Measurements from ENCODE around the gene DIPK1B.
A peak's percentile ranks its signal among the peaks of the same experiment; 100 is the strongest.

The DIPK1B gene

DNA sequence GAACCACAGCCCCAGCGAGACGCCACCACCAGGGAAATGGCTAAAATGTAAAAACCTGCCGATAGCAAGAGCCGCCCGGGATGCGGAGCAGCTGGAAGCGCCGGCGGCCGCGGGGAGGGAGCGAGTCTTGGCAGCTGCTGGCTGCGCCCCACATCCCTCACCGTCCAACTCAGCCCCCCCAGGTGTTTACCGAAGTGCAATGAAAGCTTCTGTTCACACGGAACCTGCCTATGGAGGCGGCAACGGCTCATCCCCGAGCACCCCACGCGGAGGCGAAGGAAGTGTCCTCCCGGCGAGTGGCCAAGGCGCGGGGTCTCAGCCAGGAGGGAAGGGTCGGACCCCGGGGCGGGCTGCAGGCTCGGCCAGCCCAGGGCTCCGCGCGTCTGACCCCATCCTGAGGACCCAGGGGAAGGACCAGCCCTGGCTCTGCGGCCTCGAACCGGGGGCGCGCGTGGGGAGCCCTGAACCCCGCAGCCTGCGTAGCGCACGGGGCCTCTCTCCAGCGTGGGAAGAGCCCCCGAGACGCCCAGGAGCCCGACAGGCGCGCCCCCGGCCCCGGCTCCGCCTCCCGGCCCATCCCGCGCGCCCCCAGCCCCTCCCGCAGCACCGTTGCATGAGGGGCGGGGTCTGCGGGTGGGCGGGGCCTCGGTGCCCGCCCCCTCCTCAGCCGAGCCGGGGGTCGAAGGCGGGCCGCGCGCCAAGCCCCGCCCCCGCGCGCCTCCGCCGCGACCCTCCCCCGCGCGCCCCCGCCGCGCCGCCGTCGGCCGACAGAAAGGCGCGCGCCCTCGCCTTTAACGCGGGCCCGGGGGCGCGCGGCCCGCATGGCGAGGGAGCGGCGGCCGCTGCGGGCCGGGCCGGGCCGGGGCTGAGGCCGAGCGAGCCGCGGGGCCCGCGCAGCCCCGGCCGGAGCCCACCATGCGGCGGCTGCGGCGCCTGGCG lies at the start of gene DIPK1B:
TSS of gene DIPK1B (plus strand) at position 822 of the 939 bp plus-strand sequence. CDS start at position 916, 94 bp downstream.
- DNase-seq (ENCODE audit: low read depth in 3 of 3), result no peak

DNA sequence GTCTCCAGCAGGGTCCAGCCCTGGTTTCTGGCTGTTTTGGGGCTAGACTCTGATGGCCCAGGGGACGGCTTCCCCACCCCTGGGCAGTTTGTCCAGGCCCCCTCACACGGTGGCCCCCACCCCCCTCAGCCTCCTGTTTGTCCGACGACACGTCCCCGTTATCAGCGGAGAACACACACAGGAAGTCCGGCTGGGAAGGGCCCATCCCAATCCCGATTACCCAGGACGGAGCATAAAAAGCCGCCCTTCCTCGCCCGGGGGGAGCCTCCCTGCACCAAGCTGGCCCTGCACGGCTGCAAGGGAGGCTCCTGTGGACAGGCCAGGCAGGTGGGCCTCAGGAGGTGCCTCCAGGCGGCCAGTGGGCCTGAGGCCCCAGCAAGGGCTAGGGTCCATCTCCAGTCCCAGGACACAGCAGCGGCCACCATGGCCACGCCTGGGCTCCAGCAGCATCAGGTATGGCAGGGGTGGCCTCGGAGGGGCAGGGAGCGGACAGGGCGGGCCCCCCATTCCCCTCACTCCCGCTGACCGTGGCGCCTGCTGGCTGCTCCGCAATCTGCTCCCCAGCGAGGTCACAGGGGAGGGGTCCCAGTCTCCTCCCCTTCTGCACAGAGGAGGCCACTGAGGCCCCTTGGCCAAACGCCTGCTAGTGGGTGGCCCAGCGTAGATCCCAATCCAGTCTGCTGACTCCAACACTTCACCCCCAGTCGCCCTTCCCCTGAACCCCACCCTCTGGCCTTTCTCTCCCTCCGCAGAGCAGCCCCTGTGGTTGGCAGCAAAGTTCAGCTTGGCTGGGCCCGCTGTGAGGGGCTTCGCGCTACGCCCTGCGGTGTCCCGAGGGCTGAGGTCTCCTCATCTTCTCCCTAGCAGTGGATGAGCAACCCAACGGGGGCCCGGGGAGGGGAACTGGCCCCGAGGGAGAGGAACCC lies 49.5 kb upstream of the DIPK1B start, which contains the start of gene EGFL7:
TSS of gene EGFL7 (plus strand) at position 261 of the 926 bp plus-strand sequence. CDS start 5,367 bp downstream, outside the sequence.
- DNase-seq (ENCODE audit: low read depth in 3 of 3), result no peak

DNA sequence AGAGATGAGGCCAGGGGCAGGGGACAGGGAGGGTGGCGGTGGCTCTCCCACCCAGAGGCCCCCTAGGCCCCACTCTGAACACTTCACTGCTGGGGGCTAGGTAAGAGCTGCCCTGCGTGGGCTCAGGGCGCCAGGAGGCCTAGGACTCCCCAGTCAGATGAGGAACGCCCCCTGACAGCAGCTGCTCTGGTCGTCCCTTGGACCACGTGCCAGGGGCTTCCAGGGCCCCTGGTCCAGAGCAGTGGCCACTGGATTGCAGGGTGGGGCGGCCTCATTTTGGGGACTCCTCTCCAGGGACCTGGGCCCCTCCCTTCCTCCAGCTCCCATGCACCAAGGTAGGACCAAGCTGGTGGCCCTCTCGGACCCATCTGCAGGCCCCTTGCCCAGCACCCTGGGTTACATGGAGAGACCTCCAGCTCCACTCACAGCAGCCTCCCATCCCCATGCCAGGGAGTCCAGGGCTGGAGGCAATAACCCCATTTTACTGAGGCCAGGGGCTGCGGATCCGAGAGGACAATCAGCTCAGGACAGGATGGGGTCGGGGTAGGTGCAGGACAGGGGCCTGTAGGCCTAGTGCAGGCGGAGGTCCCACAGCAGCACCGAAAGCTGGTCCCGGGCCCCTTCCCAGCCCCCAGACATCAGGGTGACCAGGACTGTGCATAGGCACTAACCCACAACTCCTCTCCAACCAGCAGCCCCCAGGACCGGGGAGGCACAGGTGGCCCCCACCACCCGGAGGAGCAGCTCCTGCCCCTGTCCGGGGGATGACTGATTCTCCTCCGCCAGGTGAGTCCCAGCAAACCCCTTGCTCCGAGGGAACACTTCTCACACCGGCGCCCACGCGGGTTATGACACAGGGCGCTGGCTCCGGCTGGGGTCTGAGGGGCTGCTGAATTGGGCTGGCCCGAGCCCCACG lies 48.1 kb upstream of the DIPK1B start:
- DNase-seq (ENCODE audit: low read depth in 3 of 3), result no peak

DNA sequence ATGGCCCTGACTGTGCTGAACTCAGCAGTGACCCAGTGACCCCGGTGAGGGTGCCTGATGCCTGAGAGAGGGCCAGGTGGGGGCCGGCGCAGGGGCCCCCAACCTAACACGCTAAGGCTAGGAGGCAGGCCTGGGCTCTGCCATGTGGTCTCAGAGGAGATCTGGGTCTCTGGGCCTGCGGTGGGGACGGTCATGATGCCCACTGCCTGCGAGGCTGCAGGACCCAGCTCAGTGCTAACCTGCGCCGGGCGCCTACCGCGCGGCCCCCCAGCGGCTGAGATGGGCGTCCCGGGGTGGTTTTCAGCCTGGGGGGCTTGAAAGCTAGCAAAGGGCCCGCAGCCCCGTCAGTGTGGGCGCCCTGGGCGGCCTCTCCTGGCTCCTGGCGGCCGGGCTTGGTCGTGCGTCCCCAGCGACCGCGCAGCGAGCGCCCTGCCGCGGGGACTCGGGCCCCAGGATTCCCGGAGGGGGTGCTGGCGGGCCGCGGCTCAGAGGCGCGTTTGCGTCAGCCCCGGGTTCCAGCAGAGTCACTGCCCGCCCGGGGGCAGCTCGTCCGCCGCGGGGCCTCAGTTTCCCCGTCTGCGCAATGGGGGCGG lies 47.2 kb upstream of the DIPK1B start:
- peak in 1 of 3 experiments; percentile 26 for DNase-seq (ENCODE audit: low read depth in 3 of 3)

DNA sequence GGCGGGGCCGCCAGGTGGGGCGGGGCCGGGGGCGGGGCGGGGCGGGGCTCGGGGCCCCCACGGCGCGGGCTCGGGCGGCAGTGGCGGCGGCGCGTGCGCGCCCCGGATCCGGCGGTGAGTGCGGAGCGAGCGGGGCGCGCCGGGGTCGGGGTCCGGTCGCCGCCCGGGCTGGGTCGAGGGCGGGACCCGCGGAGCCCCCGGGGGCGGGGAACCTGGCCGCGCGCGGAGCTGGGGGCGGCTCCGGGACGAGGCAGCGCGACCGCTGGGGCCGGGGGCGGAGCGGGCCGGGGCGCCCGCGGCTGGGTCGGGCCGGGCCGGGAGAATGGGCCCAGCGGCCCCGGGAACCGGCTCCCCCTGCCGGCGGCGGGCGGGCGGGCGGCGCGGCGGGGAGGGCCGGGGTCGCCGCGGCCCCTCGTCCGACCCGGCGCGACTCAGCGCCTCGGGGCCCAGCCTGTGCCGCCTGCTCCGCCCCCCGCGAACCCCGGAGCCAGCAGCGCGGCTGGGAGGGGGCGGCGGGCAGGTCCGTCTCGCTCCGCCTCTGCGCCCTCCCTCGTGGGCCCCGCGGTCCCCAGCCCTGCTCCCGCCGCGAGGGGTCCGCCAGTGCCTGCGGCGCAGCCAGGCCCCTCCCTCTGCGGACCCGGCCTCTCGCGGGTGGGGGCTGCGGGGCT lies 46.5 kb upstream of the DIPK1B start:
- DNase-seq (ENCODE audit: low read depth in 3 of 3), result no peak

DNA sequence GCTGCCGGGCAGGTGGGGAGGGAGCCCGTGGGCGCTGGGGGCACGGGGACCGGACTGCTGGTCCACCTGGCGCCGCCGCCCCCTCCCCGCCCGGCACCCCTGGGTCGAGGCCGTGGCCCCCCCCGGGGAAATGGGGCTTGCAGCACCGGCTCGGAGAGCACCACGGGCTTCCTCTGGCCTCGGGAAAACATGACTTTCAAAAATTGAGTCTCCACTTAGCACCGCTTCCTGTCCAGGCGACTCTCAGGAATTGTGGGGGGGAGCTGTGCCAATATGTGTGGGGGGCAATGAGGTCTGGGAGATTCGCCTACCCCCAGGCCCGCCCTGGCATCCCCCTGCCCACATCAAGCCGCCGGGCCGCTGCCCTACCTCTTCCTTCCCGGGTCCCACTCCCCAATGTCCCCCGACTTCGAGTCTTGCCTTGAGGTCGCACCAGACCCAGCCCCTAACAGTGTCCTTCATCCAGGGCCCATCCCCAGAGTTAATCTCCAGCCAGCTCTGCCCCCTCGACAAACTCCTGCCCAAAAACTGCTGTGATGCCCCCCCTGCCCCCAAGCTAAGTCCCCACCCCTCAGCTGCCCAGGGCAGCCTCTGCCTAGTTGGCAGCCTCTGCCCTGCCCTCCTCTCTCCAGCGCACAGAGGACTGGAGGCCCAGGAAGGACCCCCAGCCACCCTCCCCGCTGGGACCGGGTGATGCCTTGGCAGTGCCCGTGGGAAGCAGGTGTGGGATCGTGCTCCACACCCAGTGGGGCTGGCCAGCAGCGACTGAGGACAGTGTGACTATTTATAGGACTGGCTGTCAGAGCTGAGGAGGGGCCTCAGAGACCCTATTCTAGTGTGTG lies 45.8 kb upstream of the DIPK1B start:
- no peak for DNase-seq (ENCODE audit: low read depth in 3 of 3)

DNA sequence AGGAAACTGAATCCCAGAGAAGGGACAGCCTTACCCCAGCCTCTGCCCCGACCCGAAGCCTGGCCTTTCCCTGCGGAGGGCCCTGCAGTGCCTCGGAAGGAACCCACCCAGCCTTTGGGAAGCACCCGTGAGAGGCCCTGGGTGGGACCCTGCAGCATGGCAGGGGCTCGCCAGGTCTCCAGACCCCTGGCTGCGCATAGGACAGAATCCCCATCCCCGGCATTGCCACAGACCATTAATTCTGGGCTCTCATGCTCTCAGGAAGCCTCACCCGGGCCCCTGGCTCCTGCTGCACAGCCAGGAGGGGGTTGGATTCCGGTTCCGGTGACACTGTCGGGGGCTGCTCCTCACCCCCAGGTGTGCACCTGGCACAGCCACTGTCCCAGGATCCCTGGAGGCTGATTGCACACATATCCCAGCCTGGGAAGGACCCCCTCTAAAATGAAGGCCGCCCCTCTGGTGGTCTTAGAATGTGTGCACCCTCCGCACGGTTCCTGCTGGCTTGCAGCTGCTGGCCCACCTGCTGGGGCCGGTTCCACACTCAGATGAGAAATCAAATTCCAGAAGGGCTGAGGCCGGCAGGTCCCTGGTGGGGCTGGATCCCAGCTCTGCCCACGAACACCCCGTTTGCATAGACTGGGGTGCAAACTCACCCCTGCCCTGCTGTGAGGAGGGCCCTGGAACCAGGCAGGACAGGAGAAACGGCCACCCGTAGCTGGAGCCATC lies 45.0 kb upstream of the DIPK1B start:
- no peak for DNase-seq (ENCODE audit: low read depth in 3 of 3)

DNA sequence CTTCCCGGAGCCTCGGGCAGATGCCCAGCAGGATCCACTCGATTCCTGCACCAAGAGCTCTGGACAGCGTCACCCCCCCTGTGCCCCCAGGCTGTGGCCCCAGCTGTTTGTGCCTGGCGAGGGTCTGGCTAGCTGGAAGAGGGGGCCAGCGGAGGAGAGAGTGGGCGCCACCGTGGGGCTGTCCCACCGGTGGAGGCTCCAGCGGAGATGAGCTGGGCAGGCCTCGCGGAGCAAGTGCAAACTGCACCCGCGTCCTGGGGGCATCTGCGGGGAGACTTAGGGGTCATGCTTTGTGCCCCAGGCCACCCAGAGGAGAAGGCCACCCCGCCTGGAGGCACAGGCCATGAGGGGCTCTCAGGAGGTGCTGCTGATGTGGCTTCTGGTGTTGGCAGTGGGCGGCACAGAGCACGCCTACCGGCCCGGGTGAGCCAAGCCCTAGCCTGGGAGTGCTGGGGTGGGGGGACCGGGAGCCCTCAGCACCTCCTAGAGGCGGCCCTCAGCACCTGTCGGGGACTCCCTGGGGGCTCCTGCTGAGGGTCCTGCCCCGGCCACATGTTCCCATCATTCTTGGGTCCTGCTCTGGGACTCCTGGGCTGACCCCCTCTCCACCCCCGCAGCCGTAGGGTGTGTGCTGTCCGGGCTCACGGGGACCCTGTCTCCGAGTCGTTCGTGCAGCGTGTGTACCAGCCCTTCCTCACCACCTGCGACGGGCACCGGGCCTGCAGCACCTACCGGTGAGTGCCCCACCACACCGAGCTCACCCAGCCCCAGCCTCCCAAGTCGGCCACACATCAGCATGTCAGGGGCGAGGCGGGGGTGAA lies 44.2 kb upstream of the DIPK1B start:
- no peak for DNase-seq (ENCODE audit: low read depth in 3 of 3)

DNA sequence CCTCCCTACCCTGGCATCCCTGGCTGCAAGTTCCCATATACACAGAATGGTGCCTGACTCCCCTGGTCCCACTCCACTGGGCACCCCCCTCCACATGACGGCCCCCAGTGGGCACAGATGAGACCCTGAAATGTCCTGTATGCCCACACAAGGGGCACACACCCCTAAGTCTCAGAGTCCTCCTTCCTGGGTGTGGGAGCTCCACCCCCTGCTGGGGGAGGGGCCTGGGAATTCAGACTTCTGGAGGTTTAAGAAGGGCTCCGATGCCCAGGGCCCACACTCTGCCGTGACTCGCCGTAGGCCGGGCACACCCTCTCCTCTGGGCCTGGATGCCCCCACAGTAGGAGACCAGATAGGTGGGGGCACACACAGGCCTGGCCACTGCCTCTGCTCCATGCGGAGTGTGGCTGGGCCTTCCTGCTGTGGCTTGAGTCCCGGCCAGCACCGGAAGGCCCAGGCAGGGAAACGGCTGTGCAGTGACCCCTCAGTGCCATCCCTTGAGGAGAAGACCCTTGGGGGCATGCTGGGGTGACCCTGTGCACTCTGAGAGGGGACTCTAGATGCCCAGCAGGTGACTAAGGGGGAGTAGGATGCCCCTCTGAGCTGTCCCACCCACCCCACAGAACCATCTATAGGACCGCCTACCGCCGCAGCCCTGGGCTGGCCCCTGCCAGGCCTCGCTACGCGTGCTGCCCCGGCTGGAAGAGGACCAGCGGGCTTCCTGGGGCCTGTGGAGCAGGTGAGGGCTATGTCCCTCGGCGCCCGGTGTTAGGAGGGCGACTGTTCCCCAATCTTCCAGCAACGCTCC lies 43.2 kb upstream of the DIPK1B start:
- DNase-seq (ENCODE audit: low read depth in 3 of 3), result no peak

DNA sequence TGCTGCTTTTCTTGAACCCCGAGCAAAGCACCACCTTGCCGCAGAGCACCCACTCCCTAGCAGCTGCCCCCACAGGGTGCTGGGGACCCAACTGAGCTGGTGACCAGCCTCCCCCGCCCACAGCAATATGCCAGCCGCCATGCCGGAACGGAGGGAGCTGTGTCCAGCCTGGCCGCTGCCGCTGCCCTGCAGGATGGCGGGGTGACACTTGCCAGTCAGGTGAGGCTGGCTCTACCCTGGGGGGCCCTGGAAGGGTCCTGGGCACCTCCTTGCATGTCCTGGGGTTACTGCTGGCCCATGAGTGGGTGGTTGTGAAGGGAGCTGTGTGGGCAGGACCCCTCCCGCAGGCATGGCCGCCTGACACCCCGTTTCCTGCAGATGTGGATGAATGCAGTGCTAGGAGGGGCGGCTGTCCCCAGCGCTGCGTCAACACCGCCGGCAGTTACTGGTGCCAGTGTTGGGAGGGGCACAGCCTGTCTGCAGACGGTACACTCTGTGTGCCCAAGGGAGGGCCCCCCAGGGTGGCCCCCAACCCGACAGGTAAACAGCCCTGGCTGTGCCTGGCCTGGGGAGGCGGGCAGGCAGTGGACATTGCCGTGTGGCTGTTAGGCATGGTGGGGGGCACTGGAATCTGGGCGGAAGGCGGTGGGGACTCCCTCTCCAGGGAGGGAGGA lies 42.4 kb upstream of the DIPK1B start:
- DNase-seq (ENCODE audit: low read depth in 3 of 3), result no peak

DNA sequence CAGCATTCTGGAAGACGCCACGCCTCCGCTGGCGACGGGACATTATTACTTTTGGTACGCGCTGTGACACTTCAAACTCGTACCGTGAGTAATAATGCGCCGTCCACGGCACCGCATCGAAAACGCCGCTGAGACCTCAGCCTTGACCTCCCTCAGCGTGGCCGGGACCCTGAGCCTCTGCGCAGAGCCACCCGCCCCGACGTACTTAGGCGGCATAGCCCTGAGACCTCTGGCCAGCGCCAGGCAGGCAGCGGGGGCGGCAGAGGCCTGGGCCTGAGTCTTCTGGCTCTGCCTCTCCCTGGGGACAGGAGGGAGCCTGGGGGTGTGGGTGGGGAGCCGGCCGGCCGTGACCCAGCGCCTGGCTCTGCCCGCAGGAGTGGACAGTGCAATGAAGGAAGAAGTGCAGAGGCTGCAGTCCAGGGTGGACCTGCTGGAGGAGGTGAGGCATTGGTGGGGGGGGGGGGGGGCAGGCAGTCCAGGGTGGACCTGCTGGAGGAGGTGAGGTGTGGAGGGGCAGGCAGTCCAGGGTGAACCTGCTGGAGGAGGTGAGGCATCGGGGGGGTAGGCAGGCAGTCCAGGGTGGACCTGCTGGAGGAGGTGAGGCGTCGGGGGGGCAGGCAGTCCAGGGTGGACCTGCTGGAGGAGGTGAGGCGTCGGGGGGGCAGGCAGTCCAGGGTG lies 41.7 kb upstream of the DIPK1B start:
- DNase-seq (ENCODE audit: low read depth in 3 of 3), result no peak

DNA sequence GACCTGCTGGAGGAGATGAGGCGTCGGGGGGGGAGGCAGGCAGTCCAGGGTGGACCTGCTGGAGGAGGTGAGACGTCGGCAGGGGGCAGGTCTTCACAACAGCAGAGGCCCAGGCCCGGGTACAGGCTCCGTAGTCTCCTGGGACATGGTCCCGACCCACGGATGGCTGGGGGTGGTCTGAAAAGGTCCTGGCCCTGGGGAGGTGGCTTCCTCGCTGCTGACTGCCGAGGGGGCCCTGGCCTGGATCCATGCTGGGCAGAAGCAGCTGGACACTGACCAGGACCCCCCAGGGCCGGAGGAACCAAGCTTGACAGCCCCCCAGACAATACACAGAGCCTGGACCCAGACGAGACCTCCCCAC lies 41.1 kb upstream of the DIPK1B start:
- DNase-seq (ENCODE audit: low read depth in 3 of 3), result no peak

DNA sequence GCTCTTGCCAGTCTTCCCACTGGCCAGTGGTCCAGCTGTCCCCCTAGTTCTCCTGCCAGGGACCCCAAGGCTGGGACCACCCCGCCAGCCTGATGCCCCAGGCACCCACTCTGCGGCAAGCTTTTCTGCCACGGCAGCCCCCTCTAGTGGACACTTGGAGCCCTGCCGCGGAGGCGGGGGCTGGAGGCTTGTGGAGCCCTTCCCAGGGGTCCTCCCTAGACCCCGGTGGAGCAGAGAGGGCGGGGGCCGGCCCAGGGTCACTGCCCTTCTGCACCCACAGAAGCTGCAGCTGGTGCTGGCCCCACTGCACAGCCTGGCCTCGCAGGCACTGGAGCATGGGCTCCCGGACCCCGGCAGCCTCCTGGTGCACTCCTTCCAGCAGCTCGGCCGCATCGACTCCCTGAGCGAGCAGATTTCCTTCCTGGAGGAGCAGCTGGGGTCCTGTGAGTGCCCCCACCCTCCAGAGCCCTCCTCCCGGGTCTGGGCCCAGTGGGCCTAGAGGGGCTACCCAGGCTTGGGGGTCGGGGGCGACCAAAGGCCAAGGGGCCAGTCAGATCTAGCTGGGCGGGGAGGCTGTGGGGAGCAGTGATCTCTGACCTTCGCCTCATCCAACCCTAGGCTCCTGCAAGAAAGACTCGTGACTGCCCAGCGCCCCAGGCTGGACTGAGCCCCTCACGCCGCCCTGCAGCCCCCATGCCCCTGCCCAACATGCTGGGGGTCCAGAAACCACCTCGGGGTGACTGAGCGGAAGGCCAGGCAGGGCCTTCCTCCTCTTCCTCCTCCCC lies 40.5 kb upstream of the DIPK1B start:
- DNase-seq (ENCODE audit: low read depth in 3 of 3), result peak in 2 of 3 experiments; percentile 15 to 40

DNA sequence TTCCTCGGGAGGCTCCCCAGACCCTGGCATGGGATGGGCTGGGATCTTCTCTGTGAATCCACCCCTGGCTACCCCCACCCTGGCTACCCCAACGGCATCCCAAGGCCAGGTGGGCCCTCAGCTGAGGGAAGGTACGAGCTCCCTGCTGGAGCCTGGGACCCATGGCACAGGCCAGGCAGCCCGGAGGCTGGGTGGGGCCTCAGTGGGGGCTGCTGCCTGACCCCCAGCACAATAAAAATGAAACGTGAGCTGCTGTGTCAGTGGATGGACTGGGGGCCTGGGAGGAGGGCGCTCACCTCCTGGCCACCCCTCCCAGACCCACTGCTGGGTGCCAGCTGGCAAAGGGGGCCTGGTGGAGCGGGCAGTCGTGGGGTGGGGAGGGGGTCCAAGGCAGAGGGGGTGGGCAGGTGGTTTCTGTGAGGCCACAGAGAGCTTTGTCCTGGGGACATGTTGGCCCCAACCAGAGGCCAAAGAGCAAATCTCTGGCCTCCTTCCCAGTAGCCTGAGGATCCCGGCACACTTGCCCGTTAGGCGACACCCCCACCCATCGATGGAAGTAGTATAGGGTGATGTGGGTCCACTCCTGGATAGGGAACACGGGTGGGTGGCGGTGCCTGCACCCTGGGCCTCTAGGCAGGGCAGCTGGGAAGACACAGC lies 39.8 kb upstream of the DIPK1B start:
- no peak for DNase-seq (ENCODE audit: low read depth in 3 of 3)
